Endothelial cell (in vitro differentiated cells): ENCODE data around the gene ABCA9. TPM values are rescaled to one million over a fixed set of nuclear protein-coding genes. Genes with fewer than 3 reads are reported as not detected.

Experiments
- DNase-seq: peaks from one replicate; pipeline ENCODE4 v3.0.0; 2021; ENCODE audit warnings: low spot score
- H3K27ac Mint-ChIP-seq: one replicate; pipeline ENCODE4 v1.8.0; 2021; ENCODE audit warnings: mixed read lengths, inconsistent platforms; ENCODE audit not compliant: unreplicated experiment
- H3K27me3 Mint-ChIP-seq: one replicate; pipeline ENCODE4 v1.8.0; 2021; ENCODE audit warnings: mild to moderate bottlenecking, moderate library complexity, mixed read lengths, inconsistent platforms; ENCODE audit not compliant: unreplicated experiment
- H3K36me3 Mint-ChIP-seq: one replicate; pipeline ENCODE4 v1.8.0; 2021; ENCODE audit warnings: mild to moderate bottlenecking, low read depth, mixed read lengths, inconsistent platforms; ENCODE audit not compliant: unreplicated experiment
- H3K4me1 Mint-ChIP-seq: one replicate; pipeline ENCODE4 v1.8.0; 2021; ENCODE audit warnings: mild to moderate bottlenecking, mixed read lengths, inconsistent platforms; ENCODE audit not compliant: unreplicated experiment
- H3K4me3 Mint-ChIP-seq: one replicate; pipeline ENCODE4 v1.8.0; 2021; ENCODE audit warnings: mild to moderate bottlenecking, mixed read lengths, inconsistent platforms; ENCODE audit not compliant: unreplicated experiment
- H3K9me3 Mint-ChIP-seq: one replicate; pipeline ENCODE4 v1.8.0; 2021; ENCODE audit warnings: mixed read lengths, inconsistent platforms; ENCODE audit not compliant: unreplicated experiment
- total RNA-seq: library from RNA; stranded (reverse); fragmentation: NEBNext Ultra II Directional; extraction: Animal tissue kit (Norgen Biotek cat#: 25700); gene quantifications from one replicate; pipeline ENCODE4 v1.2.1, GENCODE V29; 2021; ENCODE audit not compliant: unreplicated experiment
- TF ChIP-seq, protein P1 (sequence below): fragments of 200-600 bp; sonication (generic); IDR thresholded peaks from one replicate; pipeline ENCODE4 v1.5.0; 2021; ENCODE audit warnings: antibody characterized with exemption; ENCODE audit not compliant: unreplicated experiment

The ABCA9 gene
- total RNA-seq, 1 donor from 2014 or later: 0.23 TPM

DNA sequence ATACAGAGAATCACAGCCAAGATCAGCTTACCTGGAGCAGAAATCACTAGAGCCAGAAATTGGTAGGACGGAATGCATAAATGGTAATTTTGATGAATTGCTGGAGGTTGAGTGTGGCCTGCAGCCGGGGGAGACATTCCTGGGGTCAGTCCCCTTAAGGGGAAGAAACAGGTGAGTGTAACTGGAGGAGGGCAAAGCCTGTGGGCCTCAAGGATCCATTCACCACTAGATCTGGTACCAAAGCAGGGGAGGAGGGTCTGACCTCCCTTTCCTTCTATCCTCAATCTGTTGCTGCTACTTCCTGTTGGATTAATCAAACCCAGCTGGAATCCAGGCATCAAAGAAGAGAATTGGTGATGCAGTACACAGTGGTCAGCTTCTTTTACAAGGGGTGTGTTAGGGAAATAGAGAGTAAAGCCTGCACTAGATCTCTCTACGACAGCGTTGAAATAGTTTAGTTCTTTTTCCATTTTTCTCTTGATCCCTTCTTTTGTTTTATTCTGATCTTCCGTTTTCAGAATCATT lies 8.6 kb upstream of the ABCA9 start:
- no peak overlapping the region for H3K27ac Mint-ChIP-seq
- peaks cover 29% of the 10 kb centered on the region for H3K4me1 Mint-ChIP-seq
- peaks cover 5% of the 10 kb centered on the region for H3K36me3 Mint-ChIP-seq
- no peaks in the 10 kb centered on the region for H3K9me3 Mint-ChIP-seq
- H3K27me3 Mint-ChIP-seq: peaks cover 2% of the 10 kb centered on the region
- no peak overlapping the region for H3K4me3 Mint-ChIP-seq
- no peak for DNase-seq
- TF ChIP-seq, protein P1, sequence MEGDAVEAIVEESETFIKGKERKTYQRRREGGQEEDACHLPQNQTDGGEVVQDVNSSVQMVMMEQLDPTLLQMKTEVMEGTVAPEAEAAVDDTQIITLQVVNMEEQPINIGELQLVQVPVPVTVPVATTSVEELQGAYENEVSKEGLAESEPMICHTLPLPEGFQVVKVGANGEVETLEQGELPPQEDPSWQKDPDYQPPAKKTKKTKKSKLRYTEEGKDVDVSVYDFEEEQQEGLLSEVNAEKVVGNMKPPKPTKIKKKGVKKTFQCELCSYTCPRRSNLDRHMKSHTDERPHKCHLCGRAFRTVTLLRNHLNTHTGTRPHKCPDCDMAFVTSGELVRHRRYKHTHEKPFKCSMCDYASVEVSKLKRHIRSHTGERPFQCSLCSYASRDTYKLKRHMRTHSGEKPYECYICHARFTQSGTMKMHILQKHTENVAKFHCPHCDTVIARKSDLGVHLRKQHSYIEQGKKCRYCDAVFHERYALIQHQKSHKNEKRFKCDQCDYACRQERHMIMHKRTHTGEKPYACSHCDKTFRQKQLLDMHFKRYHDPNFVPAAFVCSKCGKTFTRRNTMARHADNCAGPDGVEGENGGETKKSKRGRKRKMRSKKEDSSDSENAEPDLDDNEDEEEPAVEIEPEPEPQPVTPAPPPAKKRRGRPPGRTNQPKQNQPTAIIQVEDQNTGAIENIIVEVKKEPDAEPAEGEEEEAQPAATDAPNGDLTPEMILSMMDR: no peak

GRCh38 chr17:69067274-69068047 lies 6.7 kb upstream of the ABCA9 start:
- no peak overlapping the region for H3K27ac Mint-ChIP-seq
- peaks cover 29% of the 10 kb centered on the region for H3K4me1 Mint-ChIP-seq
- no peak overlapping the region for H3K4me3 Mint-ChIP-seq
- H3K36me3 Mint-ChIP-seq: no peaks in the 10 kb centered on the region
- TF ChIP-seq, protein P1: no peak
- DNase-seq: no peak
- peaks cover 2% of the 10 kb centered on the region for H3K27me3 Mint-ChIP-seq
- H3K9me3 Mint-ChIP-seq: no peaks in the 10 kb centered on the region

GRCh38 chr17:69066482-69066881 lies 5.8 kb upstream of the ABCA9 start:
- Mint-ChIP-seq H3K36me3 (no peaks in the 10 kb centered on the region), H3K4me1 (peaks cover 29% of the 10 kb centered on the region), H3K4me3 (no peak overlapping the region), H3K9me3 (no peaks in the 10 kb centered on the region), H3K27ac (no peak overlapping the region), H3K27me3 (peaks cover 2% of the 10 kb centered on the region)
- TF ChIP-seq, protein P1: no peak
- no peak for DNase-seq

DNA sequence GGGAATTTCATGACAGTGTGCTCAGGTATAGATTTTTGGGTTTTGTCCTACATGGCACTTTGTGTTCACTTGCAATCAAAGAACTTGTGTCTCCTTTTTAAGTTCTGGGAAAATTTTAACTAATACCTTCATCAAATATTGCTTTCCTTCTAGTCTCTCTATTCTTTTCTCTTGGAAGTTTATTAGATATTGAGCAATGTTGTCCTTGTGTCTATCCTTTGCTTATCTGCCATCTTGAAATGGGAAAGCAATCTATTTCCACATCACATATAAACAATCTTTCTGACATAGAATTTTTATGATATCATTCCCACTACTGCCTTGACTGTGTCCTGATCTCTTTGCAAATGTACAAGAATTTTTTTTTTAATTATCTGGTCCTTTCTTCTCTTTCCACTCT lies 4.4 kb upstream of the ABCA9 start:
- no peaks in the 10 kb centered on the region for H3K9me3 Mint-ChIP-seq
- TF ChIP-seq, protein P1: no peak
- H3K27ac Mint-ChIP-seq: no peak overlapping the region
- H3K4me3 Mint-ChIP-seq: no peak overlapping the region
- peaks cover 30% of the 10 kb centered on the region for H3K4me1 Mint-ChIP-seq
- H3K27me3 Mint-ChIP-seq: peaks cover 1% of the 10 kb centered on the region
- DNase-seq: no peak
- H3K36me3 Mint-ChIP-seq: no peaks in the 10 kb centered on the region

- Mint-ChIP-seq H3K27me3 (peaks cover 1% of the 10 kb centered on the region), H3K4me3 (no peak overlapping the region), H3K27ac (no peak overlapping the region), H3K36me3 (no peaks in the 10 kb centered on the region), H3K4me1 (peaks cover 28% of the 10 kb centered on the region), H3K9me3 (no peaks in the 10 kb centered on the region)
- DNase-seq: no peak
- TF ChIP-seq, protein P1: no peak
Observed at GRCh38 chr17:69064476-69064875, 3.7 kb upstream of the ABCA9 start.
